GM18511 (cell line): ENCODE results near the gene SP140.
A peak's percentile ranks its signal among the peaks of the same experiment; 100 is the strongest.
"Not testable (repeated sequence)": the region's sequence is repeated elsewhere in the genome, so short reads cannot be mapped to it uniquely, and the experiment has no call there.

Experiments used
- ATAC-seq: cut with Tn5 transposase; IDR thresholded peaks from one replicate; pipeline ENCODE4 v1.9.1; 2021; ENCODE audit warnings: mild to moderate bottlenecking, moderate library complexity; ENCODE audit not compliant: unreplicated experiment

Gene SP140

GRCh38 chr2:230225486-230225885 lies at the start of gene SP140:
Gene SP140 (plus strand): TSS chr2:230225736. CDS start chr2:230225845, 109 bp downstream.
- ATAC-seq = peak; percentile 78

- ATAC-seq = no peak
Measured at GRCh38 chr2:230176996-230177395, 48.5 kb upstream of the SP140 start.

GRCh38 chr2:230178546-230179485 lies 46.7 kb upstream of the SP140 start:
- ATAC-seq = no peak

GRCh38 chr2:230179907-230180306 lies 45.6 kb upstream of the SP140 start:
- no peak for ATAC-seq

- no peak for ATAC-seq
Measured at GRCh38 chr2:230181195-230181594, 44.3 kb upstream of the SP140 start.

GRCh38 chr2:230184727-230185578 lies 40.6 kb upstream of the SP140 start:
- no peak for ATAC-seq

GRCh38 chr2:230202430-230203109 lies 23.0 kb upstream of the SP140 start:
- ATAC-seq = peak; percentile 74

GRCh38 chr2:230203110-230203676 lies 22.3 kb upstream of the SP140 start:
- ATAC-seq = peak; percentile 47

- ATAC-seq = peak; percentile 48
Measured at GRCh38 chr2:230205034-230205433, 20.5 kb upstream of the SP140 start.

- ATAC-seq = no peak
Measured at GRCh38 chr2:230205721-230206120, 19.8 kb upstream of the SP140 start.

GRCh38 chr2:230208576-230208975 lies 17.0 kb upstream of the SP140 start:
- no peak for ATAC-seq

- peak; percentile 66 for ATAC-seq
Measured at GRCh38 chr2:230209422-230210051, 16.0 kb upstream of the SP140 start.

- ATAC-seq = no peak
Measured at GRCh38 chr2:230216489-230216888, 9.0 kb upstream of the SP140 start.

GRCh38 chr2:230217424-230217823 lies 8.1 kb upstream of the SP140 start:
- ATAC-seq = peak; percentile 27

GRCh38 chr2:230218421-230218820 lies 7.1 kb upstream of the SP140 start:
- ATAC-seq = no peak

- ATAC-seq = peak; percentile 88
Measured at GRCh38 chr2:230219419-230220331, 5.9 kb upstream of the SP140 start, which contains the start of gene SP110. Gene SP110 (minus strand): TSS chr2:230219984. CDS start chr2:230216927, 3,057 bp downstream.

- no peak for ATAC-seq
Measured at GRCh38 chr2:230220347-230220969, 5.1 kb upstream of the SP140 start.

GRCh38 chr2:230221493-230221892 lies 4.0 kb upstream of the SP140 start:
- ATAC-seq = no peak

GRCh38 chr2:230222829-230223228 lies 2.7 kb upstream of the SP140 start:
- ATAC-seq = not testable (repeated sequence)
